Testis (tissue), 3 donors: ENCODE data around the gene CTAG1B. TPM values are rescaled to one million over a fixed set of nuclear protein-coding genes. Genes with fewer than 3 reads are reported as not detected.
"Not testable (repeated sequence)": the region's sequence is repeated elsewhere in the genome, so short reads cannot be mapped to it uniquely, and the experiment has no call there.

Experiments
- DNase-seq: peaks from one replicate; pipeline ENCODE4 v3.0.0-alpha.2; 2019
- H3K27ac ChIP-seq, 2 donors: fragments of 200-600 bp; sonication (generic); one replicate each; pipeline ENCODE4 v1.5.1; 2019
- H3K27me3 ChIP-seq: fragments of 200-600 bp; sonication (generic); one replicate; pipeline ENCODE4 v1.5.1; 2019
- H3K36me3 ChIP-seq: fragments of 200-600 bp; sonication (generic); one replicate; pipeline ENCODE4 v1.5.1; 2017; ENCODE audit warnings: low read depth; ENCODE audit errors: missing control alignments
- H3K4me1 ChIP-seq: fragments of 200-600 bp; sonication (generic); one replicate; pipeline ENCODE4 v1.5.1; 2019
- H3K4me3 ChIP-seq, 2 donors: fragments of 200-600 bp; sonication (generic); one replicate each; pipeline ENCODE4 v1.5.1; 2017 to 2019
- H3K9me3 ChIP-seq: fragments of 200-600 bp; sonication (generic); one replicate; pipeline ENCODE4 v1.5.1; 2017
- CTCF ChIP-seq, 3 experiments: fragments of 450-650 bp in 2 of 3; fragments of 200-600 bp in 1 of 3; sonication (generic) in 1 of 3; IDR thresholded peaks; one replicate each; pipeline ENCODE4 v1.5.1; 2016 to 2019; ENCODE audit warnings: antibody characterized with exemption in 3 of 3, mild to moderate bottlenecking in 2 of 3, moderate library complexity in 1 of 3
- POLR2A ChIP-seq: fragments of 450-650 bp; IDR thresholded peaks from one replicate; pipeline ENCODE4 v1.6.1; 2017; ENCODE audit warnings: antibody characterized with exemption, mild to moderate bottlenecking, moderate library complexity
- WGBS, 2 donors: methylation state at CpG; one replicate each; pipeline ENCODE4 v1.1.5; 2018; 5-methylcytosine and 5-hydroxymethylcytosine counted together
- intact Hi-C: fragments of 100-400 bp; cut with DNase I; formaldehyde crosslinking; loops from one replicate; pipeline ENCODE4 v1.15.1; 2023; ENCODE audit warnings: low total_unique reads
- polyA plus RNA-seq: library from polyadenylated mRNA; stranded (reverse); fragments of 350-450 nt; fragmentation: Illumina TruSeq; extraction: RNeasy Lipid Tissue Mini Kit (QIAGEN cat#74804); gene quantifications from one replicate; pipeline ENCODE4 v1.2.3, GENCODE V29; 2014; ENCODE audit warnings: low read depth, low replicate concordance; ENCODE audit not compliant: insufficient read depth
- total RNA-seq, 2 donors: library from RNA; depleted of rRNA; stranded (reverse); fragments of >200 nt; gene quantifications; one replicate each; pipeline ENCODE4 v1.2.3, GENCODE V29; 2016

Gene CTAG1B
- total and polyA plus RNA-seq, 3 donors from 2014 or later = 7.1 to 20.3 (median 18.0) TPM

- TF ChIP-seq POLR2A = no peak
- no peak for TF ChIP-seq CTCF (IDR thresholded peaks at IDR 0.05)
- Histone ChIP-seq H3K9me3 (no peaks in the 10 kb centered on the region), H3K36me3 (no peaks in the 10 kb centered on the region), H3K4me3 (no peak overlapping the region), H3K27me3 (no peaks in the 10 kb centered on the region), H3K27ac (no peak overlapping the region), H3K4me1 (no peaks in the 10 kb centered on the region)
- DNase-seq = no peak
- 40% methylated on average over 12 of the region's 23 CpGs; no CpG with 5 or more reads in 1 of the 2 donors for WGBS, 2 donors
- intact Hi-C loops = no loop called here
Observed at GRCh38 chrX:154649503-154650220, 30.6 kb upstream of the CTAG1B start.

- no peak for DNase-seq
- Histone ChIP-seq H3K4me3 (no peak overlapping the region), H3K36me3 (no peaks in the 10 kb centered on the region), H3K27me3 (no peaks in the 10 kb centered on the region), H3K27ac (no peak overlapping the region), H3K4me1 (no peaks in the 10 kb centered on the region), H3K9me3 (no peaks in the 10 kb centered on the region)
- WGBS, 2 donors = 88% methylated on average over 15 of the region's 15 CpGs; no CpG with 5 or more reads in 1 of the 2 donors
- intact Hi-C loops = no loop called here
- TF ChIP-seq CTCF (IDR thresholded peaks at IDR 0.05) (no peak), POLR2A (no peak)
Observed at GRCh38 chrX:154648931-154649330, 29.8 kb upstream of the CTAG1B start.

GRCh38 chrX:154645745-154646378, 26.8 kb upstream of the CTAG1B start:
- H3K36me3 ChIP-seq, H3K4me1 ChIP-seq, DNase-seq, intact Hi-C loops, H3K4me3 ChIP-seq, H3K27ac ChIP-seq, H3K27me3 ChIP-seq, H3K9me3 ChIP-seq: not testable (repeated sequence)
- no CpG with 5 or more reads among the region's 24 CpGs for WGBS, 2 donors

GRCh38 chrX:154643708-154644107, 24.6 kb upstream of the CTAG1B start:
- H3K27me3 ChIP-seq, H3K4me3 ChIP-seq, intact Hi-C loops, H3K4me1 ChIP-seq, H3K9me3 ChIP-seq, DNase-seq, H3K36me3 ChIP-seq, H3K27ac ChIP-seq: not testable (repeated sequence)
- WGBS, 2 donors = no CpG with 5 or more reads among the region's 31 CpGs

- H3K9me3 ChIP-seq, H3K36me3 ChIP-seq, H3K4me3 ChIP-seq, H3K4me1 ChIP-seq, H3K27ac ChIP-seq, H3K27me3 ChIP-seq, DNase-seq, intact Hi-C loops: not testable (repeated sequence)
- WGBS, 2 donors = no CpG with 5 or more reads among the region's 10 CpGs
Observed at GRCh38 chrX:154641740-154642139, 22.7 kb upstream of the CTAG1B start.

- WGBS, 2 donors = no CpG with 5 or more reads among the region's 11 CpGs
- H3K9me3 ChIP-seq, H3K4me3 ChIP-seq, H3K27me3 ChIP-seq, H3K27ac ChIP-seq, H3K4me1 ChIP-seq, intact Hi-C loops, DNase-seq, H3K36me3 ChIP-seq: not testable (repeated sequence)
Observed at GRCh38 chrX:154633661-154634060, 14.6 kb upstream of the CTAG1B start.

- H3K27ac ChIP-seq, H3K4me1 ChIP-seq, intact Hi-C loops, H3K27me3 ChIP-seq, H3K36me3 ChIP-seq, DNase-seq, H3K9me3 ChIP-seq, H3K4me3 ChIP-seq: not testable (repeated sequence)
- no CpG with 5 or more reads among the region's 11 CpGs for WGBS, 2 donors
Observed at GRCh38 chrX:154630949-154631348, 11.9 kb upstream of the CTAG1B start.

GRCh38 chrX:154628960-154629359, 9.9 kb upstream of the CTAG1B start:
- DNase-seq, H3K4me3 ChIP-seq, intact Hi-C loops, H3K9me3 ChIP-seq, H3K27ac ChIP-seq, H3K36me3 ChIP-seq, H3K27me3 ChIP-seq, H3K4me1 ChIP-seq: not testable (repeated sequence)
- no CpG with 5 or more reads among the region's 5 CpGs for WGBS, 2 donors

- no CpG with 5 or more reads among the region's 11 CpGs for WGBS, 2 donors
Observed at GRCh38 chrX:154620767-154621414, 1.8 kb upstream of the CTAG1B start.

GRCh38 chrX:154613586-154613985, 5.5 kb downstream of the CTAG1B start:
- DNase-seq, H3K9me3 ChIP-seq, intact Hi-C loops, H3K27me3 ChIP-seq, H3K36me3 ChIP-seq, H3K27ac ChIP-seq, H3K4me1 ChIP-seq, H3K4me3 ChIP-seq: not testable (repeated sequence)
- 13% methylated on average over 4 of the region's 12 CpGs; no CpG with 5 or more reads in 1 of the 2 donors for WGBS, 2 donors

More at GRCh38 chrX:154620767-154621414, 1.8 kb upstream of the CTAG1B start:
- DNase-seq, intact Hi-C loops, H3K4me3 ChIP-seq, H3K9me3 ChIP-seq, H3K4me1 ChIP-seq, H3K36me3 ChIP-seq, H3K27me3 ChIP-seq, H3K27ac ChIP-seq: not testable (repeated sequence)
